Neuronal stem cell (in vitro differentiated cells): ENCODE results near the gene RNF13. TPM values are rescaled to one million over a fixed set of nuclear protein-coding genes. Genes with fewer than 3 reads are reported as not detected.

Experiments
- DNase-seq: peaks from one replicate; pipeline ENCODE4 v3.0.0-alpha.2; 2013; ENCODE audit warnings: low spot score
- H2AFZ ChIP-seq: one replicate; pipeline ENCODE4 v1.6.1; 2013; ENCODE audit warnings: mild to moderate bottlenecking, low read length, inconsistent platforms
- H2AK5ac ChIP-seq: 2 replicates; pipeline ENCODE4 v1.6.1; 2013; ENCODE audit warnings: low read depth, mild to moderate bottlenecking, inconsistent platforms, low read length, moderate library complexity, mixed read lengths
- H2BK120ac ChIP-seq: 2 replicates; pipeline ENCODE4 v1.6.1; 2013; ENCODE audit warnings: low read depth, mild to moderate bottlenecking, inconsistent platforms, low read length, moderate library complexity, mixed read lengths
- H2BK12ac ChIP-seq: one replicate; pipeline ENCODE4 v1.6.1; 2013; ENCODE audit warnings: low read length, inconsistent platforms
- H2BK15ac ChIP-seq: 2 replicates; pipeline ENCODE4 v1.6.1; 2013; ENCODE audit warnings: mild to moderate bottlenecking, low read length, inconsistent platforms, mixed read lengths
- H2BK5ac ChIP-seq: one replicate; pipeline ENCODE4 v1.6.1; 2013; ENCODE audit warnings: inconsistent platforms, mild to moderate bottlenecking, low read length, moderate library complexity
- H3K14ac ChIP-seq: one replicate; pipeline ENCODE4 v1.6.1; 2013; ENCODE audit warnings: low read length, inconsistent platforms
- H3K18ac ChIP-seq: 2 replicates; pipeline ENCODE4 v1.6.1; 2013; ENCODE audit warnings: low read length, inconsistent platforms
- H3K23ac ChIP-seq: 2 replicates; pipeline ENCODE4 v1.6.1; 2013; ENCODE audit warnings: low read depth, mild to moderate bottlenecking, mixed read lengths, low read length, inconsistent platforms; ENCODE audit not compliant: poor library complexity
- H3K27ac ChIP-seq: replicated peaks from 3 replicates; pipeline ENCODE4 v1.5.1; 2013; ENCODE audit warnings: low read length, inconsistent platforms
- H3K27me3 ChIP-seq, 3 experiments: 2 replicates each; pipeline ENCODE4 v1.6.1; 2013; ENCODE audit warnings: low read length in 3 of 3, mild to moderate bottlenecking in 2 of 3, inconsistent platforms in 1 of 3, low read depth in 1 of 3, mixed read lengths in 1 of 3, moderate library complexity in 1 of 3; ENCODE audit not compliant: control insufficient read depth in 3 of 3, insufficient read depth in 3 of 3
- H3K36me3 ChIP-seq, 2 donors: replicated peaks in 1 of 2; 2 replicates each; pipeline ENCODE4 v1.6.1; 2013; ENCODE audit warnings: low read length in 2 of 2; ENCODE audit not compliant: control insufficient read depth in 2 of 2, insufficient read depth in 2 of 2
- H3K4ac ChIP-seq: 2 replicates; pipeline ENCODE4 v1.6.1; 2013; ENCODE audit warnings: inconsistent platforms, mild to moderate bottlenecking, low read length, moderate library complexity
- H3K4me1 ChIP-seq, 2 donors: 1 replicate in 1 of 2; 2 replicates in 1 of 2; pipeline ENCODE4 v1.6.1; 2013; ENCODE audit warnings: low read length in 2 of 2, low read depth in 1 of 2; ENCODE audit not compliant: control insufficient read depth in 2 of 2, insufficient read depth in 1 of 2
- H3K4me2 ChIP-seq: one replicate; pipeline ENCODE4 v1.6.1; 2013; ENCODE audit warnings: mild to moderate bottlenecking, low read length, inconsistent platforms; ENCODE audit not compliant: insufficient read depth, poor library complexity, severe bottlenecking
- H3K4me3 ChIP-seq, 2 donors: 2 replicates each; pipeline ENCODE4 v1.5.1; 2013; ENCODE audit warnings: low read length in 2 of 2, mild to moderate bottlenecking in 2 of 2, inconsistent platforms in 1 of 2, moderate library complexity in 1 of 2
- H3K79me1 ChIP-seq: one replicate; pipeline ENCODE4 v1.6.1; 2013; ENCODE audit warnings: low read depth, mild to moderate bottlenecking, inconsistent platforms, low read length, moderate library complexity
- H3K9ac ChIP-seq: one replicate; pipeline ENCODE4 v1.6.1; 2013; ENCODE audit warnings: mild to moderate bottlenecking, low read depth, low read length, inconsistent platforms; ENCODE audit not compliant: poor library complexity
- H3K9me3 ChIP-seq, 2 donors: replicated peaks in 1 of 2; 2 replicates each; pipeline versions ENCODE3 to v1.6.1; 2013; ENCODE audit warnings: low read length in 2 of 2, mild to moderate bottlenecking in 2 of 2, inconsistent platforms in 1 of 2, low read depth in 1 of 2, mixed read lengths in 1 of 2, moderate library complexity in 1 of 2; ENCODE audit not compliant: control insufficient read depth in 2 of 2, insufficient read depth in 1 of 2
- H4K8ac ChIP-seq: one replicate; pipeline ENCODE4 v1.6.1; 2013; ENCODE audit warnings: low read depth, mild to moderate bottlenecking, inconsistent platforms, low read length, moderate library complexity
- H4K91ac ChIP-seq: one replicate; pipeline ENCODE4 v1.6.1; 2013; ENCODE audit warnings: low read length, low read depth, mild to moderate bottlenecking, inconsistent platforms; ENCODE audit not compliant: poor library complexity
- small RNA-seq: library from polyadenylated mRNA; stranded (forward); fragments of <200 nt; extraction: miRNeasy Mini kit (QIAGEN cat#:217004); gene quantifications from one replicate; pipeline ENCODE3, GENCODE V24; 2013; ENCODE audit not compliant: insufficient read depth

The RNF13 gene

GRCh38 chr3:150006794-150007193, 193.8 kb downstream of the RNF13 start:
- no peak overlapping the region for H2BK5ac ChIP-seq
- H2AFZ ChIP-seq: no peak overlapping the region
- no peaks in the 10 kb centered on the region for H3K4me1 ChIP-seq
- no peaks in the 10 kb centered on the region for H3K36me3 ChIP-seq
- no peak overlapping the region for H3K14ac ChIP-seq
- H4K91ac ChIP-seq: no peak overlapping the region
- no peak overlapping the region for H2BK12ac ChIP-seq
- H3K4me2 ChIP-seq: no peak overlapping the region
- H3K4ac ChIP-seq: no peak overlapping the region
- no peak overlapping the region for H2AK5ac ChIP-seq
- H2BK15ac ChIP-seq: no peak overlapping the region
- no peak for DNase-seq
- H3K27me3 ChIP-seq: no peaks in the 10 kb centered on the region
- H4K8ac ChIP-seq: no peak overlapping the region
- no peak overlapping the region for H3K4me3 ChIP-seq
- H3K18ac ChIP-seq: no peak overlapping the region
- no peaks in the 10 kb centered on the region for H3K9me3 ChIP-seq
- H3K27ac ChIP-seq: no peak overlapping the region
- no peaks in the 10 kb centered on the region for H3K79me1 ChIP-seq
- H2BK120ac ChIP-seq: no peak overlapping the region
- H3K9ac ChIP-seq: no peak overlapping the region
- no peak overlapping the region for H3K23ac ChIP-seq

Small RNA genes lying within 50 kb of the gene (small RNA-seq; reads per million reads assigned to genes)
- gene RNU6-507P (not detected), gene RNU6-720P (not detected)
